Astrocyte (in vitro differentiated cells and primary cell): ENCODE measurements around the gene APOB.

Experiments
- EZH2 ChIP-seq: IDR thresholded peaks from 2 replicates; pipeline ENCODE4 v1.6.1; 2012; ENCODE audit warnings: mild to moderate bottlenecking, low read length, inconsistent platforms; ENCODE audit not compliant: insufficient read depth
- TF ChIP-seq, protein P1 (sequence below): IDR thresholded peaks from 2 replicates; pipeline ENCODE4 v1.5.1; 2011; ENCODE audit warnings: low read depth, mild to moderate bottlenecking, inconsistent platforms, low read length, moderate library complexity; ENCODE audit not compliant: insufficient read depth

GRCh38 chr2:21070341-21071257 is 26.7 kb upstream of the APOB start:
- TF ChIP-seq, protein P1, sequence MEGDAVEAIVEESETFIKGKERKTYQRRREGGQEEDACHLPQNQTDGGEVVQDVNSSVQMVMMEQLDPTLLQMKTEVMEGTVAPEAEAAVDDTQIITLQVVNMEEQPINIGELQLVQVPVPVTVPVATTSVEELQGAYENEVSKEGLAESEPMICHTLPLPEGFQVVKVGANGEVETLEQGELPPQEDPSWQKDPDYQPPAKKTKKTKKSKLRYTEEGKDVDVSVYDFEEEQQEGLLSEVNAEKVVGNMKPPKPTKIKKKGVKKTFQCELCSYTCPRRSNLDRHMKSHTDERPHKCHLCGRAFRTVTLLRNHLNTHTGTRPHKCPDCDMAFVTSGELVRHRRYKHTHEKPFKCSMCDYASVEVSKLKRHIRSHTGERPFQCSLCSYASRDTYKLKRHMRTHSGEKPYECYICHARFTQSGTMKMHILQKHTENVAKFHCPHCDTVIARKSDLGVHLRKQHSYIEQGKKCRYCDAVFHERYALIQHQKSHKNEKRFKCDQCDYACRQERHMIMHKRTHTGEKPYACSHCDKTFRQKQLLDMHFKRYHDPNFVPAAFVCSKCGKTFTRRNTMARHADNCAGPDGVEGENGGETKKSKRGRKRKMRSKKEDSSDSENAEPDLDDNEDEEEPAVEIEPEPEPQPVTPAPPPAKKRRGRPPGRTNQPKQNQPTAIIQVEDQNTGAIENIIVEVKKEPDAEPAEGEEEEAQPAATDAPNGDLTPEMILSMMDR: no peak
- no peak for TF ChIP-seq EZH2
